ENCODE results near the gene SYNDIG1. TPM values are rescaled to one million over a fixed set of nuclear protein-coding genes. Genes with fewer than 3 reads are reported as not detected.

The SYNDIG1 gene
- total and polyA plus RNA-seq, 5 donors from 2014 or later, result not detected

DNA sequence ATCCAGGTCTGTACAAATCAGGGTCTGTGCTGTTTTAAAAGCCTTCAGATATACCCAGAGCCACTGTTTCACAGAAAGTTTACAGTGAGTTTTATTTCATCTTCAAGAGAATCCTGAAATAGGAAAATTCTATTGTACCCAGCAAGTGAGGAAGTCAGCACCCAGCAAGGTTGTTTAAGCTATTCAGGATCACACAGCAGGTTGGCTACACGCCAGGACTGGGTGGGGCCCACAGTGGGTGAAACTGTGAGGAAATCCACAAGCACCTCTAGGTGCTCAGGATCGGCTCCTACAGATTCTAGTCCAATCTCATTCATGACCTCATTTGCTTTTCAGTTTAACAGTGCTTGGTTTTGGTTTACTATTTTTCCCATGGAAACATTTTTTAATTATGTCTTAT lies 128.9 kb downstream of the SYNDIG1 start:
- no peak for ATAC-seq (ENCODE audit: low read depth in 2 of 2)
- H3K9me3 Mint-ChIP-seq, result peaks cover 0 to 26% (median 5%) of the 10 kb centered on the region in 7 donors
- H3K4me1 ChIP-seq (ENCODE audit: control insufficient read depth, insufficient read depth, low read length, poor library complexity, severe bottlenecking), result no peaks in the 10 kb centered on the region
- H3K4me3 Mint-ChIP-seq, result no peak overlapping the region
- H3K9me3 ChIP-seq (ENCODE audit: control insufficient read depth in 2 of 2, low read length in 2 of 2), result peaks cover 0 to 6% of the 10 kb centered on the region in 2 experiments
- H3K27me3 ChIP-seq (ENCODE audit: control insufficient read depth, insufficient read depth, low read length), result no peaks in the 10 kb centered on the region
- H3K27ac ChIP-seq (ENCODE audit: insufficient read depth, low read length, poor library complexity, severe bottlenecking), result no peak overlapping the region
- no peaks in the 10 kb centered on the region for H3K36me3 ChIP-seq (ENCODE audit: control insufficient read depth, insufficient read depth, low read length)
- H3K36me3 Mint-ChIP-seq, result no peaks in the 10 kb centered on the region
- no peak for DNase-seq
- H3K27ac Mint-ChIP-seq, result no peak overlapping the region
- H3K4me1 Mint-ChIP-seq, result no peaks in the 10 kb centered on the region
- no peak overlapping the region for H3K4me3 ChIP-seq (ENCODE audit: low read depth, low read length)
- no peaks in the 10 kb centered on the region for H3K27me3 Mint-ChIP-seq

DNA sequence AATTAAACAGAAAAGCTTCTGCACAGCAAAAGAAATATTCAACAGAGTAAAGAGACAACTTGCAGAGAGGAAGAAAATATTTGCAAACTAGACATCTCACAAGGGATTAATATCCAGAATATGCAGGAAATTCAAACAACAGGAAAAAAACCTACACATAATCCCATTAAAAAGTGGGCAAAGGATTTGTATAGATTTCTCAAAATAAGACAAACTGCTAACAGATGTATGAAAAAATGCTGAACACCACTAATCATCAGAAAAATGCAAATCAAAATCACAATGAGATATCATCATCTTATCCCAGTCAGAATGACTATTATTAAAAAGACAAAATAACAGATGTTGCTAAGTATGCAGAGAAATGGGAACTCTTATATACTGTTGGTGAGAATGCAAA lies 129.6 kb downstream of the SYNDIG1 start:
- no peak overlapping the region for H3K27ac Mint-ChIP-seq
- no peak for ATAC-seq (ENCODE audit: low read depth in 2 of 2)
- no peaks in the 10 kb centered on the region for H3K36me3 Mint-ChIP-seq
- Histone ChIP-seq H3K27me3 (ENCODE audit: control insufficient read depth, insufficient read depth, low read length) (no peaks in the 10 kb centered on the region), H3K36me3 (ENCODE audit: control insufficient read depth, insufficient read depth, low read length) (no peaks in the 10 kb centered on the region), H3K9me3 (ENCODE audit: control insufficient read depth in 2 of 2, low read length in 2 of 2) (peaks cover 0 to 6% of the 10 kb centered on the region in 2 experiments), H3K27ac (ENCODE audit: insufficient read depth, low read length, poor library complexity, severe bottlenecking) (no peak overlapping the region), H3K4me3 (ENCODE audit: low read depth, low read length) (no peak overlapping the region), H3K4me1 (ENCODE audit: control insufficient read depth, insufficient read depth, low read length, poor library complexity, severe bottlenecking) (no peaks in the 10 kb centered on the region)
- peaks cover 1% of the 10 kb centered on the region for H3K27me3 Mint-ChIP-seq
- no peak for DNase-seq
- no peaks in the 10 kb centered on the region for H3K4me1 Mint-ChIP-seq
- peaks cover 0 to 26% (median 5%) of the 10 kb centered on the region in 7 donors for H3K9me3 Mint-ChIP-seq
- H3K4me3 Mint-ChIP-seq, result no peak overlapping the region

- Histone ChIP-seq H3K36me3 (ENCODE audit: control insufficient read depth, insufficient read depth, low read length) (no peaks in the 10 kb centered on the region), H3K27ac (ENCODE audit: insufficient read depth, low read length, poor library complexity, severe bottlenecking) (no peak overlapping the region), H3K4me3 (ENCODE audit: low read depth, low read length) (no peak overlapping the region), H3K4me1 (ENCODE audit: control insufficient read depth, insufficient read depth, low read length, poor library complexity, severe bottlenecking) (no peaks in the 10 kb centered on the region), H3K27me3 (ENCODE audit: control insufficient read depth, insufficient read depth, low read length) (no peaks in the 10 kb centered on the region), H3K9me3 (ENCODE audit: control insufficient read depth in 2 of 2, low read length in 2 of 2) (peaks cover 0 to 6% of the 10 kb centered on the region in 2 experiments)
- Mint-ChIP-seq H3K27ac (no peak overlapping the region), H3K4me1 (no peaks in the 10 kb centered on the region), H3K36me3 (no peaks in the 10 kb centered on the region), H3K4me3 (no peak overlapping the region), H3K27me3 (peaks cover 5% of the 10 kb centered on the region), H3K9me3 (peaks cover 0 to 26% (median 5%) of the 10 kb centered on the region in 7 donors)
- DNase-seq (no peak), ATAC-seq (ENCODE audit: low read depth in 2 of 2) (no peak)
Measured at GRCh38 chr20:24600012-24600411, 130.6 kb downstream of the SYNDIG1 start.

- Histone ChIP-seq H3K27me3 (ENCODE audit: control insufficient read depth, insufficient read depth, low read length) (no peaks in the 10 kb centered on the region), H3K4me3 (ENCODE audit: low read depth, low read length) (no peak overlapping the region), H3K4me1 (ENCODE audit: control insufficient read depth, insufficient read depth, low read length, poor library complexity, severe bottlenecking) (no peaks in the 10 kb centered on the region), H3K9me3 (ENCODE audit: control insufficient read depth in 2 of 2, low read length in 2 of 2) (peaks cover 0 to 6% of the 10 kb centered on the region in 2 experiments), H3K36me3 (ENCODE audit: control insufficient read depth, insufficient read depth, low read length) (no peaks in the 10 kb centered on the region), H3K27ac (ENCODE audit: insufficient read depth, low read length, poor library complexity, severe bottlenecking) (no peak overlapping the region)
- Mint-ChIP-seq H3K27ac (no peak overlapping the region), H3K9me3 (peaks cover 0 to 26% (median 5%) of the 10 kb centered on the region in 7 donors), H3K4me3 (no peak overlapping the region), H3K36me3 (no peaks in the 10 kb centered on the region), H3K27me3 (peaks cover 5% of the 10 kb centered on the region), H3K4me1 (no peaks in the 10 kb centered on the region)
- DNase-seq (no peak), ATAC-seq (ENCODE audit: low read depth in 2 of 2) (no peak)
Measured at GRCh38 chr20:24603454-24603853, 134.0 kb downstream of the SYNDIG1 start.

DNA sequence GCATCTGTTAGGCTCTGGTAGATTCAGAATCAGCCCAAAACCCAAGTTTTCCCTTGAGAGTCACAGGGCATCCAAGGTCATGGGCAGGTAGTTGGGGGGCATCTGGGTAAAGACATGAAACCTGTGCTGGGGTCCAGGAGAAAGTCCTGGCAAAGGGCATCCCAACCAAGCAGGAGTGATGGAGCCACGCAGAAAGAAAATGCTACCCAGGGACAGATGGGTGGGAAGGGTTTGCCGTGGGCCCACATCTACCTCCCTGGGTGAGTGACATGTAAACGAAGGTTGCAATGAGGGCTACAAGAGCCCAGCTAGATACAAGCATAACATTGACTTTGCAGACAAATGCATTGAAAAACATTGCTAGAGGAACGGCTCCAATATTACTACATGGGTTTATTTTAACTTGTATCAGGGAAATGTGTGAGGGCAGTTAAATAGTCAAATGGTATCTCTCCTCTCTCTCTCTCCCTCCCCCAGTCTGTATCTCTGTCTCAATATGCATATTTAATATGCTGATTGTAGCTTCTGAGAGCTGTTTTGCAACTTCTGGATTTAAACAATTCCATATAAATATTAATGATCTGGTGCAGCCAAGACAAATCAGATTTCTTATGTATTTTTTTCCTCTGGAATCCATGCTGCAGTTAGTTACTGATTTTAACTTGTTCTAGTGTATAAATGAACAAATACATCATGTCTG lies 135.7 kb downstream of the SYNDIG1 start:
- Histone ChIP-seq H3K4me1 (ENCODE audit: control insufficient read depth, insufficient read depth, low read length, poor library complexity, severe bottlenecking) (no peaks in the 10 kb centered on the region), H3K4me3 (ENCODE audit: low read depth, low read length) (no peak overlapping the region), H3K27ac (ENCODE audit: insufficient read depth, low read length, poor library complexity, severe bottlenecking) (no peak overlapping the region), H3K36me3 (ENCODE audit: control insufficient read depth, insufficient read depth, low read length) (no peaks in the 10 kb centered on the region), H3K9me3 (ENCODE audit: control insufficient read depth in 2 of 2, low read length in 2 of 2) (peaks cover 0 to 6% of the 10 kb centered on the region in 2 experiments), H3K27me3 (ENCODE audit: control insufficient read depth, insufficient read depth, low read length) (no peaks in the 10 kb centered on the region)
- ATAC-seq (ENCODE audit: low read depth in 2 of 2) (no peak), DNase-seq (no peak)
- Mint-ChIP-seq H3K27ac (no peak overlapping the region), H3K9me3 (peaks cover 0 to 18% (median 2%) of the 10 kb centered on the region in 7 donors), H3K27me3 (peaks cover 5% of the 10 kb centered on the region), H3K4me3 (no peak overlapping the region), H3K4me1 (no peaks in the 10 kb centered on the region), H3K36me3 (no peaks in the 10 kb centered on the region)

DNA sequence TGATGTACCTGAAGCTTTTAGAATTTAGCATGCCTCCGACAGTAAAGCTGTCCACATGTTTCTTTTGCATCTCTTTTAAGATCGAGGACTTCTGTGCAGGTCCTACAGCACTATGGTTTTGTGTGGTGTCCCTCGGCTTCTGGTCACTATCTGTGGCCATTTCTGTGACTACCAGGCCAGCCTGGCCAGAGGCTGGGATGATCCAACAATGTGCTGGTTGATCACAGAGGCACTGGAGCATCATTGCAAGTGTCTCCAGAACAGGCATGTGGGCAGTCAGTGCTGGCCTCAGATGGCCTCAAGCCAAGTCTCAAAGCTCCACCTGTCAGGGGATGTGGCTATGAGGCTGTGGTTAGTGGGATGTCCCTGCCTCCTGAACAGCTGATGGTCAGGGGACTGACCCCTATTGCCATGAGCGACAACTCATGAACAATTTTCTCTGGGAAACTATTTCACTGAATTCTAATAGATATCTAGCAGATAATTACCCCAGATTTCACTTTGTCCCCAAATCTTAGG lies 136.6 kb downstream of the SYNDIG1 start:
- no peak overlapping the region for H3K4me3 ChIP-seq (ENCODE audit: low read depth, low read length)
- H3K36me3 ChIP-seq (ENCODE audit: control insufficient read depth, insufficient read depth, low read length), result no peaks in the 10 kb centered on the region
- Mint-ChIP-seq H3K9me3 (peaks cover 0 to 10% (median 2%) of the 10 kb centered on the region in 7 donors), H3K36me3 (no peaks in the 10 kb centered on the region), H3K4me1 (no peaks in the 10 kb centered on the region), H3K27me3 (peaks cover 5% of the 10 kb centered on the region), H3K4me3 (no peak overlapping the region), H3K27ac (no peak overlapping the region)
- no peak overlapping the region for H3K27ac ChIP-seq (ENCODE audit: insufficient read depth, low read length, poor library complexity, severe bottlenecking)
- H3K9me3 ChIP-seq (ENCODE audit: control insufficient read depth in 2 of 2, low read length in 2 of 2), result peaks cover 0 to 2% of the 10 kb centered on the region in 2 experiments
- no peak for DNase-seq
- no peaks in the 10 kb centered on the region for H3K4me1 ChIP-seq (ENCODE audit: control insufficient read depth, insufficient read depth, low read length, poor library complexity, severe bottlenecking)
- ATAC-seq (ENCODE audit: low read depth in 2 of 2), result no peak
- H3K27me3 ChIP-seq (ENCODE audit: control insufficient read depth, insufficient read depth, low read length), result no peaks in the 10 kb centered on the region

GRCh38 chr20:24607402-24607801 lies 138.0 kb downstream of the SYNDIG1 start:
- no peaks in the 10 kb centered on the region for H3K4me1 ChIP-seq (ENCODE audit: control insufficient read depth, insufficient read depth, low read length, poor library complexity, severe bottlenecking)
- Mint-ChIP-seq H3K27ac (no peak overlapping the region), H3K9me3 (peaks cover 0 to 4% (median 0%) of the 10 kb centered on the region in 7 donors), H3K36me3 (no peaks in the 10 kb centered on the region), H3K4me3 (no peak overlapping the region), H3K27me3 (peaks cover 5% of the 10 kb centered on the region), H3K4me1 (no peaks in the 10 kb centered on the region)
- no peak for DNase-seq
- H3K27ac ChIP-seq (ENCODE audit: insufficient read depth, low read length, poor library complexity, severe bottlenecking), result no peak overlapping the region
- H3K9me3 ChIP-seq (ENCODE audit: control insufficient read depth in 2 of 2, low read length in 2 of 2), result no peaks in the 10 kb centered on the region
- no peak for ATAC-seq (ENCODE audit: low read depth in 2 of 2)
- no peak overlapping the region for H3K4me3 ChIP-seq (ENCODE audit: low read depth, low read length)
- H3K27me3 ChIP-seq (ENCODE audit: control insufficient read depth, insufficient read depth, low read length), result no peaks in the 10 kb centered on the region
- H3K36me3 ChIP-seq (ENCODE audit: control insufficient read depth, insufficient read depth, low read length), result no peaks in the 10 kb centered on the region

Data from CD4-positive, CD25-positive, alpha-beta regulatory T cell (primary cell).